ENCODE results near the gene VPS37C.

VPS37C gene

DNA sequence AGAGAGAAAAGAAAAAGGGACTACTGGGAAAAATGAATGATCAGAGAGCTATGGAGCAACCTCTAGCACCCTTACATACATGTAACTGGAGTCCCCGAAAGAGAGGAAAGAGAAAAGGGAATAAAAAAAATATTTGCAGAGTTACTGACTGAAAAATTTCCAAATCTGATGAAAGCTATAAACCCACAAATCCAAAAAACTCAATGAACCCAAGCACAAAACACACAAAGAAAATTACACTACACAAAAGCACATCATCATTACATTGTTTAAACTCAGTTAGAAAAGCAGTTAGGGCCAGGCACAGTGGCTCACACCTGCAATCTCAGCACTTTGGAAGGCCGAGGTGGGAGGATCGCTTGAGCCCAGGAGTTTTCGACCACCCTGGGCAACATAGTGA, 6.7 kb downstream of the VPS37C start:
- ATAC-seq (replicated peaks) (no peak), DNase-seq (no peak)
- Mint-ChIP-seq H3K27ac (no peak overlapping the region), H3K9me3 (peaks cover 12 to 18% of the 10 kb centered on the region in 2 donors), H3K4me3 (no peak overlapping the region), H3K27me3 (no peaks in the 10 kb centered on the region), H3K36me3 (peaks cover 23 to 42% of the 10 kb centered on the region in 2 donors), H3K4me1 (peaks cover 22 to 38% of the 10 kb centered on the region in 2 donors)

DNA sequence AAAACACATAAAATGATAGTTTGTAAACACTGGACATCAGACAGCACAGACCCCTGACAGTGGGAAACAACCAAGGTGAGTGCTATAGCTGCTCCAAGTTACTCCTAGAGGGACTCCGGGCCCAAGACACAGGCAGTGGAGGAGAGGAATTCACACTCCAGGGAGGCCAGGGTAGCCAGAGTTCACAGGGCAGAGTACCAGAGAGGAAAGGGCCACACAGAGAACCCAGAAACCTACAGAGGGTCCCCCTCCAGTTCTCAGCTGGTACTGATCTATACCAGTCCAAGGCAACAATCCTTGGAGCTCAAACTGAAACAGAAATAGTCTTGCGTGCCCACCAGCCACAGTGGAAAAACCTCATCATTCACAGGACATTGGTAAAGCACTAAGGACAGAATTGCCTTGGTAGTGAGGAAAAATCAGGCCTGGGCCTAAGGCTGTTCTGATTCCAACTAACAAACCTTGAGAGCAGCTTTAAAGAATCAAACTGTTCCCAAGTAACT, 7.6 kb downstream of the VPS37C start:
- ATAC-seq (replicated peaks) (no peak), DNase-seq (no peak)
- Mint-ChIP-seq H3K9me3 (peaks cover 12 to 18% of the 10 kb centered on the region in 2 donors), H3K27me3 (no peaks in the 10 kb centered on the region), H3K4me1 (peaks cover 17 to 37% of the 10 kb centered on the region in 2 donors), H3K27ac (no peak overlapping the region), H3K36me3 (peaks cover 23 to 42% of the 10 kb centered on the region in 2 donors), H3K4me3 (no peak overlapping the region)

GRCh38 chr11:61152816-61153592, 8.2 kb downstream of the VPS37C start:
- DNase-seq (no peak), ATAC-seq (replicated peaks) (no peak)
- Mint-ChIP-seq H3K4me1 (peaks cover 18 to 37% of the 10 kb centered on the region in 2 donors), H3K4me3 (no peak overlapping the region), H3K27ac (peak overlapping the region; percentile 21), H3K9me3 (peaks cover 12 to 18% of the 10 kb centered on the region in 2 donors), H3K27me3 (no peaks in the 10 kb centered on the region), H3K36me3 (peaks cover 23 to 45% of the 10 kb centered on the region in 2 donors)

GRCh38 chr11:61151545-61152252, 9.5 kb downstream of the VPS37C start:
- Mint-ChIP-seq H3K27me3 (no peaks in the 10 kb centered on the region), H3K36me3 (peaks cover 23 to 37% of the 10 kb centered on the region in 2 donors), H3K9me3 (peaks cover 12 to 16% of the 10 kb centered on the region in 2 donors), H3K4me3 (no peak overlapping the region), H3K4me1 (peaks cover 20 to 44% of the 10 kb centered on the region in 2 donors), H3K27ac (no peak overlapping the region)
- no peak for DNase-seq
- ATAC-seq (replicated peaks) = no peak

GRCh38 chr11:61150706-61151544, 10.3 kb downstream of the VPS37C start:
- ATAC-seq (replicated peaks) (no peak), DNase-seq (no peak)
- H3K36me3 Mint-ChIP-seq = peaks cover 22 to 29% of the 10 kb centered on the region in 2 donors
- H3K27ac Mint-ChIP-seq = no peak overlapping the region
- no peaks in the 10 kb centered on the region for H3K27me3 Mint-ChIP-seq
- H3K4me1 Mint-ChIP-seq = peaks cover 25 to 52% of the 10 kb centered on the region in 2 donors
- no peak overlapping the region for H3K4me3 Mint-ChIP-seq
- peaks cover 12 to 14% of the 10 kb centered on the region in 2 donors for H3K9me3 Mint-ChIP-seq

- Mint-ChIP-seq H3K4me3 (no peak overlapping the region), H3K27ac (no peak overlapping the region), H3K4me1 (peaks cover 25 to 59% of the 10 kb centered on the region in 2 donors), H3K36me3 (peaks cover 16 to 22% of the 10 kb centered on the region in 2 donors), H3K9me3 (peaks cover 5 to 7% of the 10 kb centered on the region in 2 donors), H3K27me3 (no peaks in the 10 kb centered on the region)
- ATAC-seq (replicated peaks) (no peak), DNase-seq (no peak)
These were observed 11.3 kb downstream of the VPS37C start for GRCh38 chr11:61149624-61150615.

GRCh38 chr11:61147791-61148620, 13.2 kb downstream of the VPS37C start:
- no peaks in the 10 kb centered on the region for H3K9me3 Mint-ChIP-seq
- H3K27me3 Mint-ChIP-seq = no peaks in the 10 kb centered on the region
- H3K36me3 Mint-ChIP-seq = peaks cover 6 to 16% of the 10 kb centered on the region in 2 donors
- peaks cover 25 to 59% of the 10 kb centered on the region in 2 donors for H3K4me1 Mint-ChIP-seq
- no peak overlapping the region for H3K4me3 Mint-ChIP-seq
- no peak for DNase-seq
- ATAC-seq (replicated peaks) = peak in 1 of 2 donors; percentile 46
- no peak overlapping the region for H3K27ac Mint-ChIP-seq

DNA sequence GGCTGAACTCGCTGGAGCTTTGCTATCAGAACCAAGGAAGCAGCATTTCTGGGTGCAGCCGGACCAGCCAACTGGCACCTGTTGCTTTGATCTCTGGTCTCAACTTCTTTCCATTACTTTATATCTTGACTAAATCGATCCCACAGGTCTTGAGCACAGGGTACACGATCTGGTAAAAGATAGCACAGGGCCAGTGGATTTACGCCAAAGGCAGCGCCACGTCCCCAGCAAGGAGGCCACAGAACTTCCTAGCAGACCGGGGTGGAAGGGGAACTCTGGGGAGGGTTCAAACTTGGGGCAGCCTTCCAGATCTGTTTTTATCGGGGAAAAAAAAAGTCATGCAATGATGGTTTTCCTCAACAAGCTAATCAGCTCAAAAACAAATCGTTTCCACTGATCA, 14.0 kb downstream of the VPS37C start:
- Mint-ChIP-seq H3K36me3 (peaks cover 6 to 16% of the 10 kb centered on the region in 2 donors), H3K27ac (no peak overlapping the region), H3K27me3 (no peaks in the 10 kb centered on the region), H3K4me1 (peaks cover 27 to 55% of the 10 kb centered on the region in 2 donors), H3K9me3 (no peaks in the 10 kb centered on the region), H3K4me3 (no peak overlapping the region)
- no peak for ATAC-seq (replicated peaks)
- DNase-seq = no peak

DNA sequence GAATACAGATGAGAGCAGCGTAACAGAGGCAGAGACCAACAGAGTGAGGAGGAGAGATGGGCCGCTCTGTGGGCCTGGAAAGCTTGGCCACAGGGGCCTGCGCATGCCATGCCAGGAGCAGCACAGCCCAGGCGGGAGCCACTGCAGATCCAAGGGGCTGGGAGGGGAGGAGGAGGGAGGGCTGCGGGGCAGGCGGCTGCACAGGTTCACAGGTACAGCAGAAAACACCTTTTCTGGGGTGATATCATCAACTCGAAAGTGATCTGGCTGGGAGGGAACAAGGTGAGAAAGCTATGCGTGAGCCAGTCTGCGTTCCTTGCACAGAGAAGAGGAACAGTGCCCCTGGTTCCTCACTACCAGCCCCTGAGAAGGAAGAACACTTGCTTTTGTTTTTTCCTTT, 14.8 kb downstream of the VPS37C start:
- DNase-seq (no peak), ATAC-seq (replicated peaks) (peak; percentile 51 to 69)
- H3K27me3 Mint-ChIP-seq = no peaks in the 10 kb centered on the region
- peak overlapping the region; percentile 86 for H3K27ac Mint-ChIP-seq
- peaks cover 6 to 16% of the 10 kb centered on the region in 2 donors for H3K36me3 Mint-ChIP-seq
- H3K4me3 Mint-ChIP-seq = no peak overlapping the region
- H3K4me1 Mint-ChIP-seq = peaks cover 32 to 63% of the 10 kb centered on the region in 2 donors
- H3K9me3 Mint-ChIP-seq = no peaks in the 10 kb centered on the region

DNA sequence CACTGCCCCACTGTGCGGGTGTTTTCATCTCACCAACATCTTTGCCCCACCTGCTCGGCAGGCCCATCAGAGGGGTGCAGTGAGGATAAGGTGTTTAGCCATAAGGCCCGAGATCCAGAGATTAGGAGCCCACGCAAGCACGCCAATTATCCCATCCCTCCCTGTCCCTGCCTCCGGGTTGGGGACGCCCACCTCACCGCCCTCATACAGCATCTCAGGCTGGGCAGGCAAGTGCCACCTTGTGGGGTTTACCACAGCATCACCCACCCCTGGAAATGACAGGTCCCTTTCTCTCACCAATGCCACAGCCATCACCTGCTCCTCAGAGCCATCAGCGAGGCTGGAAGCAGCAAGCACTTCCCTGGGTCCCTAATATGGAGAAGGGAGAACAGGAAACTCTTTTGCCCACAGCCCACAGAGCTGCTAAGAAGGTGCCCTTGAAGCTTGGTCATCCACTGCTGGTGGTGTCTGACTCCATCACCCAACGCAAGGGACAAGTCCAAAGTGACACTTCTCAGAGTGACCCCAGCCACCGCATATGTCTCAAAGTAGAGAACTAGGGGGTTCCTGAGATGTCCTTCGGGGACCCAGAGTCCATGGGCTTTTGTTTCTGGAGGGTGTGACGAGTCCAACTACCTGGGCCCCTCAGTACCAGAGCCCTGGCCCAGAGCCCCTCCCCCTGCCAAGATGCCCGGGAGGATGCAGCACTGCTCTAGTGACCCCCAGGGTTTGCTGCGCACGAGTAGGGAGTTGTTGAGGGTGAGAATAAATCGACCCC, 15.8 kb downstream of the VPS37C start:
- Mint-ChIP-seq H3K36me3 (peaks cover 6 to 13% of the 10 kb centered on the region in 2 donors), H3K9me3 (no peaks in the 10 kb centered on the region), H3K4me1 (peaks cover 35 to 71% of the 10 kb centered on the region in 2 donors), H3K27me3 (no peaks in the 10 kb centered on the region), H3K4me3 (no peak overlapping the region), H3K27ac (peak overlapping the region; percentile 59)
- ATAC-seq (replicated peaks) (no peak), DNase-seq (no peak)

GRCh38 chr11:61144511-61145179, 16.6 kb downstream of the VPS37C start:
- no peaks in the 10 kb centered on the region for H3K27me3 Mint-ChIP-seq

More at GRCh38 chr11:61144511-61145179, 16.6 kb downstream of the VPS37C start:
- no peak overlapping the region for H3K27ac Mint-ChIP-seq
- DNase-seq (no peak), ATAC-seq (replicated peaks) (no peak)
- peaks cover 35 to 71% of the 10 kb centered on the region in 2 donors for H3K4me1 Mint-ChIP-seq
- no peak overlapping the region for H3K4me3 Mint-ChIP-seq
- H3K36me3 Mint-ChIP-seq = peaks cover 6 to 13% of the 10 kb centered on the region in 2 donors
- H3K9me3 Mint-ChIP-seq = no peaks in the 10 kb centered on the region
